Dermis blood vessel endothelial cell (primary cell): ENCODE measurements around the gene CAMTA1. TPM values are rescaled to one million over a fixed set of nuclear protein-coding genes. Genes with fewer than 3 reads are reported as not detected.
"Not testable (repeated sequence)": the region's sequence is repeated elsewhere in the genome, so short reads cannot be mapped to it uniquely, and the experiment has no call there.

Experiments
- DNase-seq: peaks from one replicate; pipeline ENCODE4 v3.0.0; 2010
- total RNA-seq: library from RNA; depleted of rRNA; stranded (reverse); fragments of >200 nt; gene quantifications from 2 replicates; pipeline ENCODE4 v1.2.3, GENCODE V29; 2014

Gene CAMTA1
- total RNA-seq, 1 donor from 2014 or later, result 58.4 TPM

- no peak for DNase-seq
These were observed 124.1 kb downstream of the CAMTA1 start for GRCh38 chr1:6909401-6909800.

GRCh38 chr1:6909857-6910256, 124.6 kb downstream of the CAMTA1 start:
- DNase-seq, result no peak

DNA sequence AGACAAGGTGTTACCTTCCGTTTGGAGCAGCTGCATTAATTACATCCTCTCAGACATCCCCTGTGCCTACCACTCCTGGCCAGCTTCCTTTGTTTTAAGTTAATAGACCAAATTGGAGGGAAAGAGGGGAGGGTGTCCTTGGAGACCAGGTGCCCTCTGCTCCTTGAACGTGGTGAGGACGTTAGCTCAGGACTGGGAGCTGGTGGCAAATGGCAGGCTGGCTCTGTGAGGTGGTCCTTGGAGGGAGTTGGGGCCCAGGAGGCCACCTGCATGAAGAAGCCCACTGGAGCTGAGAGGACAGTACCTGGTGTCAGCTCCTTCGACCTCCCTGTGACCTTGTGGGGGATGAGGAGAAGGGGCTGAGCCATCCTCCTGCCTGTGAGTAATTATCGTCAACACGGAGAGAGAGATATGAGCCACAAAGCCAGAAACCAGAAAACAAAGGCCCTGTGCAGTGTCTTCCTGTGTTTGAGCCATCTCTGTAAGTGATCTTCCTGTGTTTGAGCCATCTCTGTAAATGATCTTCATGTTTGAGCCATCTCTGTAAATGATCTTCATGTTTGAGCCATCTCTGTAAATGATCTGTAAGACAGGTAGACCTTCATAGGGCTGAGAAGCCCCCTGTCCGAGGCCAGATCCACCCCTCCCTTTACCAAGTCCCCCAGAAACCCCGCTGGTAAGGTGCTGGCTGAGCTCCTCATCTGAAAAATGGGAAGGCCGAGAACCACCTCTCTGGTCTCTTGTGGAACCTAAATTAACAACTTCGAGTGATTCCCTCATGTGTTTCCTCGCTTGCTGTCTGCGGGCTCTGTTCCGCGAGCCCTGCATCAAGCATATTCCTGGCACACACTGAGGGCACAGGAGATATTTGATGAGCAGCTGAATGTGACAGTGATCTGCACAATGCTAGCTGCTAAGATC, 126.0 kb downstream of the CAMTA1 start:
- DNase-seq, result no peak

DNA sequence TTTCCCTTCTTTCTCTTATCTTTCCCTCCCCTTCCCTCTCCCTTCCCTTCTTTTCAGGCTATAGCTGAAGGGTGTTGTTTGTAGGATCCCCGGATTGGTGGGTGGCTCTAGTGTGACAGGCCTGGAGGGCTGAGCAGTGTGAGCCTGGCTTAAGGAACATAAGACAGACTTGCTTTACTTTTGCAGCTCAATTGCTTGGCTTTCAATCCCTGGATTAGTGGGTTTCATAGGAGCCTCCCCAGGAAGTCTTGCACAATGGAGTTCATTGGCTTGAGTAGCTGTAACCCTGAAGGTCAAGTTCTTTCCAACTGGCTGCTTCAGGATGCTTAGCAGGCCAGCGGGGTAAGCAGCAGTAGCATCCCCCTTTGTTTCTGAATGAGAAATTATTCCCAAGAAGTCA, 126.7 kb downstream of the CAMTA1 start:
- DNase-seq, result peak; percentile 60

DNA sequence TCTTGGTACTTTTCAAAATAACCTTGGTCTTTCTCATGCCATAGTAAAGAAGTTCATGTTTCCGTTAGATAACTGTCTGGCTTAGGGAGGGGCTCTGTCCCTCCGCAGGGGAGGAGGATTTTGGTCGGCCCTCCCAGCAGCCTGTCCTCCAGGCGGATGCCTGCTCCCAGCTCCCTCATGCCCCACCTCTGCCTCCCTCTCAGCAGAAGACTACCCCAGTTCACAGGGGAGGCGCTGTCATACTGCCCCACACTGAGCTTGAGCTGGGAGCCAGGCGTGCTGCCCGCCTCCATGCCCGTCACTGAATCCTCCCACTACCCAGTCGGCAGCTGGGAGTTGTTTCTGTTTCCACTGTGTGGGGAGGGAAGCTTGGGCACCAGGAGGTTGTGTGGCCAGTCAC, 127.3 kb downstream of the CAMTA1 start:
- peak; percentile 19 for DNase-seq

GRCh38 chr1:6913086-6913485, 127.8 kb downstream of the CAMTA1 start:
- DNase-seq, result no peak

- no peak for DNase-seq
These were observed 129.5 kb downstream of the CAMTA1 start for GRCh38 chr1:6914706-6915105.

DNA sequence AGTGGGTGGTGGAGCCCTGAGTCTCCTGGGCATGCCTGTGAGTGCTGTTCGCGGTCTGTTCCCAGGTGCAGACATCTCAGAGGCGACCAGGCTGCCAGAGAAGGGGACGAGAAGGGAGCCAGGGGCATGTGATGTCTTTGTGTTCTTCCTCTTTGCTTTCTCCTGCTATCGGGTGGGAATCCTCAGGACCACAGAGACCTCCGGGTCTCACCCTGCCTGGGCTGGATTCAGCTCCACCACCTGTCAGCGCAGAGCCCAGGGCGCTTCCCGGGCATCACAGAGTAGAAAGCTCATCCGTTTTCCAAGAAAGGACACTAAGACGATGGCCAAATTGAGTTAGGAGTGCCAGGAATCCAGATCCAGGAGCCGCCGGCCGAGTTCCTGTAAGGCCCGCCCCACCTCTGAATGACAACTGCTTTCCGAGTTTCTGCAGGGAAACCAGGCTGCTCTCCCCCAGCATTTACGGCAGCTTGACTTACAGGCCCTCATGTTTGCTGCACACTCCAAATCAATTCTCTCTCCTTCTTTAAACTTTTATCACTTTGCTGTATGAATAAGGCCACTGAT, 130.8 kb downstream of the CAMTA1 start:
- no peak for DNase-seq

DNA sequence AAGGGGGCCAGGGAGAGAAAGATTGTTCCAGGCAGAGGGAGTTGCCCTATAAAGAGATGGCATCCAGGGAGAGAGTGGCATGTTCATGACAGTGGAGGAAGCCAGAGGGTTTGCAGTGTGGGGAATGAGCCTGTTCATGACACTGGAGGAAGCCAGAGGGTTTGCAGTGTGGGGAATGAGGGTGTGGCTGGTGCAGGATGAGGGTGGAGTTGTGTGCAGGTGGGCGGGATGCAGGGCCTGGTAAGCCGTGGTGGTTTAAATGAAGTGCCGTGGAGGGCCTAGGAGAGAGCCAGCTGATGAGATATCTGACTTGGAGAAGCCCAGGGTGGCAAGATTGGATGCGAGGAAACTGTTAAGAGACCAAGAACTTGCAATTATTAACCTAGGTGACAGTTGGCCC, 131.8 kb downstream of the CAMTA1 start:
- no peak for DNase-seq

DNA sequence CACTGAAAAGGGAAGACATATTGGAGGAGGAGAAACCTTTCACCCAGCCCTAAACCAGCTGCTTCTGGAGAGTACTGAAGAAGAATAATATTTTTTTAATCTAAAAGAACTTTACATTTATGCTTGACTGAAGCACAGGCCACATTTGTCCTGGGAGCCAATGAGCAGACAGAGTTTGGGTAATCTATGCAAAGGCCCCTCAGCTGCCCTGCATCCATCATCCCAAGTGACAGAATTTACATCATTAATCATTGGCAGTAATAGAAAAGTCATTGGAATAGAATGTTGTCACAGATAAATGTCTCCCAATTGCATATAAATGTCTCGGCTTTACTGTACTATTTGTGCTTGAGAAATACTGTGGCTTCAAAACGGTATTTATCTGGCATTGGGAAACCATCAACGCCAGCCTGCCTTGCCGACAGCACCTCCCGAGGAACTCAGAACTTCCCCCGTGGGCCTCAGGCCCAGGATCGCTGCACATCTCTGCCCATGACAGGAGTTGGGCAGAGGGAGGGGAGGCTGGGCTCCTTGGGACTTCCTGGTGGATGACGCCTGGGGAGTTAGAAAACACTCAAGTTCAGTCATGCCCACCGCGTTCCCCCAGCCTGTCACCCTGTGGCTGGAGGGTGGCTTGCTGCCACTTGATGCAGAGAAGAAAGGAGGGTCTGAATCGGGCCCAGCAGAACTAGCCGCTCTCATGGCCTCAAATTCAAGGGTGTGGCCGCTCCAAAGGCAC, 133.1 kb downstream of the CAMTA1 start:
- DNase-seq, result no peak

GRCh38 chr1:6918925-6919511, 133.8 kb downstream of the CAMTA1 start:
- no peak for DNase-seq

DNA sequence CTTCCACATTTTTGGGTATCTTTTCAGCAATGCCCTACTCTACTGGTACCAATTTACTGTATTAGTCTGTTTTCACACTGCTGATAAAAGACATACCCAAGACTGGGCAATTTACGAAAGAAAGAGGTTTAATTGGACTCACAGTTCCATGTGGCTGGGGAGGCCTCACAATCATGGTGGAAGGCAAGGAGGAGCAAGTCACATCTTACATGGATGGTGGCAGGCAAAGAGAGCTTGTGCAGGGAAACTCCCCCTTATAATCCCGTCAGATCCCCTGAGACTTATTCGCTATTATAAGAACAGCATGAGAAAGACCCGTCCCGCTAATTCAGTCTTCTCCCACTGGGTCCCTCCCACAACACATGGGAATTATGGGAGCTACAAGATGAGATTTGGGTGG, 136.3 kb downstream of the CAMTA1 start:
- not testable (repeated sequence) for DNase-seq

DNA sequence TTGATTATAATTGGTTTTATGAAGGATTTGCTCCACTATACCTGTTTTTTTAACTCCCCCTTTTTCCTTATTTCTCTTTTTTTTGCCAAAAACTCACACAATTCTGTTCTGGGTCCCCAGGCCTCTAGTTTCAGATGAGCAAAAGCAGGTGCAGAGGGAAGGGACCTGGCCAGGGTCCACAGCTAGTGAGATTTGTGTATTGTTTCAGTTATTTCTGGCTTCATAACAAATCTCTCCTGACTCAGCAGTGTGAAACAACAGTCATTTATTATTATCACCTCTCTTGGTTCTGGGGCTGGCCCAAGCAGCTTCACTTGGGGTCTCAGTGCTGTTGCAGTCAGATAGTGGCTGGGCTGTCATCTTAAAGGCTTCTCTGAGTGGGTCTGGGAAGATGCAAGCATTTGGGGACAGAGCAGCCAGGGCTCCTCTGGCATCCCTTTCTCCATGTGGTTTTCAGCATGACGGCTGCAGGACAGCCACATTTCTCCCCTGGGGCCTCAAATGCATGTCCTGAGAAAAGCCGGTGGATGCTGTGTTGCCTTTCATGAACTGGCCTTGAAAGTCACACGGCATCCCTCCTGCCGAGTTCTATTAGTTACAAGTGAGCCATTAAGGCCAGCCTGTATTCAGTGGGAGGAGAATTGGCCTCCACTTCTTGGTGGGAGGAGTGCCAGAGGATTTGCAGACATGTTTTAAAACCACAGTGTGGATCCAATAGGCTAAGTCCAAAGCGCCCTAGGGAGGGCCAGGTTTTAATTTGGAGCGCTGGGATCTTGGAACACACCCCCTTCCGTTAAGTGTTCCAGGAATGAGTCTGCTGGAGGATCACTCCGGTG, 137.1 kb downstream of the CAMTA1 start:
- peak; percentile 10 for DNase-seq

- DNase-seq, result no peak
These were observed 137.8 kb downstream of the CAMTA1 start for GRCh38 chr1:6923012-6923411.

DNA sequence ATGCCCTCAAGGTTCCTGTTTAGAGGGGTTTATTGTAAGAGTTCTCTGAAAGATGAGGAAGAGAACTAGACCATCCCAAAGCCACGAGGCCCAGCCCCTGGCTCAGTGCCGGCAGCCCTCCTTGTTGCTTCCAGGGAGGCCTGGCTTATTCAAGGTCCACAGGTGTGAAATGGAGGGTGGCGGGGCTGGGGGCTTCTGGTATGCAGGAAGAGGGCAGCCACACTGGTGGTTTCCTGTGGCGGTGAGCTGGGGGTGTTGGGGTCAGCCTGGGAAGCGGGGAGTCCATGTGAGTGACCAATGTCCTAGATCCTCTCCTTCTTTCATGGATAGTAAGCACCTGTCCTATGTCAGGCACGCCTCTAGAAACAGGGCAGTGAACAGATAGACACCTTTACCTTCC, 138.2 kb downstream of the CAMTA1 start:
- DNase-seq, result no peak

- DNase-seq, result no peak
These were observed 139.0 kb downstream of the CAMTA1 start for GRCh38 chr1:6923955-6924881.

DNA sequence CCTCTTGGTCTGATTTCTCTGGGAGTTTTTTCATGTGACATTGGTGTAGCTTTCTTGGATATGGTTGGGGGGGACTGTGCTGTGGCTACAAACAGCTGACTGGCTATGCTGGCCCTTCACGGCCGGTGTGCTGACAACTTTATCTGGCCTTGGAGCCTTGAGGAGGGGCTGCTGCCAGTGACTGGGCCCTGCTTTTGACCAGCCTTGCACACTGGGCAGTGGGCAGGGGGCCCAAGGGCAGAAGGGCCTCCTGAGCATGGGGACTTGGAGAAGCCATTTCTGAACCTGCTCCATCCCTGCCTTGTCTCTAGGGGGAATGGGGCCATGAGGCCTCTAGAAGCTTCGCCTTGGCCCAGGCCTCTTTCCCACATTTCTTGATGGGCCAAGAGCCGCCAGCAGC, 139.6 kb downstream of the CAMTA1 start:
- DNase-seq, result no peak

DNA sequence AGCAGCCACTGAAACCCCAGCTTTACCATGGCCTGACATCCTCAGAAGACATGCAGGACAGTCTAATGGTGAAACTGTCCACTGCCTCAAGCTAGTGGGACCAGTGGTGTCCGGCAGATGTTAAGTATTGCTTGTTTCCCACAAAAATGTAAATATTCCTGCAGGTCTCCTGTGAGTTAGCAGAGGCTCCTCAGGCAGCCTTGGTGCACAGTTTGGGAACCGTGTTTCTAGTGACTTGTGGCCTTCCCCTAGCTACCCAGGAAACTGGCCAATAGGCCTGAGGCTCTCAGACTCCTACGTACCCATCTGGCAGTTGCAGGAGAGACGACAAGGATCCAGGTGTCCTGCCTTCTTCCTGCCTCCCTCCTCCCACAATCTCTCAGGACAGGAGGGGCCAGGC, 142.4 kb downstream of the CAMTA1 start:
- no peak for DNase-seq

DNA sequence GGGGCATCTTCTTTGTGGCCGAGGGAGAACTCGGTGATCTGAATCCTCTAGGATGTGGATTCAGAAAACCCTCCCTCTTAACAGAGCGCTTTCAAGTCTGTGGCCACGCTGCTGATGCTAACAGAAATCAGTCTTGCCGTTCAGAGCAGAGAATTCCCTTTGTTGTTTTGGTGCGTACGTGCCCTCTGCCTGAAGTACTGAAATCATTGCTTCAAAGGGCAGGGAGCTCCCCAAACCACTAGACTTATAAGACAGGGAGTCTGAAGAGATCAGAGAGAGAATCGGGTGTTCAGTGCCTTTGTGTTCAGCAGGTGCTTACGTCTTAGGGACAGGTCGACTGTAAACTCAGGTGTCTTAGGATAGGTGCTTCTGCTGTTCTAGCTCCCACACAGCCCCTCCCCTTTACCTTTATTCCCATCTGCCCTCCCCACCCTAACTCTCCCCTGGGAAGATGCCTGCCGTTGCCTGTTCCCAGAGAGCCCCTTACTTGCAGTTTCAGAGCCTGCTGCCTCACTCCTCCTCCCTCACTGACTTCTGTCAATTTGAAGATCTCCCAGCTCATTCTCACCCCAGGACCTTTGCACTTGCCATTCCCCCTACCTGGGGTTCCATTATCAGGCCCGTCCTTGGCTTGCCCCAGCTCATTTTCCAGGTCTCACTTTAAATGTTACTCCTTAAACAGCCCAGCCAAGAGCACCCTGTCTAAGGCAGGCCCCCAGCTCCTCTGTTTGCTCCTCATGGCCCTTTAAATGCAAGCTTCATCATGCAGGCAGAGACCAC, 143.0 kb downstream of the CAMTA1 start:
- no peak for DNase-seq

DNA sequence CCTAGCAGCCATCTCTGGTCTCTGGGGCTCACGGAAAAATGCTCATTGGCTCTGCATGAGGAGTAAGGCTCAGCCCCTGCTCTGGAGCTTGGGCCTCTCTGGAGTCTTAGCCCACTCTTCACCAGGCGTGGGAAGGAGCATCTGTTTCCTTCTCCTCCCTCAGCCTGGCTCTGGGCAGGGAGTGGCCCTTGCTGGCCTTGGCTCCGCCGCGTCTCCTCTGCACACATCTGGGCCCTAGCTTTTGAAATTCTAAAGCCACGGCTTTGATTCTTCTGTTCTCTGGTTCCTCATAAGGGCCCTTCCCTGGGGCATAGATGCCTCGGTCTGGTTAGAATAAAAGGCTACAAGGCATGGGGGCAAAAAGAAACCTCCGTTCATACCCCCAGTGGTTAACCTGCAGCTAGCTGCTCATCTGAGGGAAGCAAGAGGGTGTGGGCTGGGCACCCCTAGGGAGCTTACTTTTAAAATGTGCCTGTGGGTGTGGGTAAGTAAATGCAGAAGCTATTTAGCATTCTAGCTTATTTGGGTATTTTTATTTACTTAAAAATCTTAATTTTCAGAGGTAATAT, 145.6 kb downstream of the CAMTA1 start:
- no peak for DNase-seq
